ENCODE measurements around the gene POLL. TPM values are rescaled to one million over a fixed set of nuclear protein-coding genes. Genes with fewer than 3 reads are reported as not detected.

The POLL gene
- total RNA-seq, 1 donor from 2014 or later, result 22.8 TPM

- Histone ChIP-seq H3K79me2 (ENCODE audit: low read depth) (no peaks in the 10 kb centered on the region), H3K27ac (no peak overlapping the region), H4K20me1 (ENCODE audit: low read depth) (no peaks in the 10 kb centered on the region), H2AFZ (replicated peaks) (no peak overlapping the region), H3K4me2 (no peak overlapping the region), H3K36me3 (no peaks in the 10 kb centered on the region), H3K9ac (no peak overlapping the region), H3K4me1 (no peaks in the 10 kb centered on the region), H3K4me3 (no peak overlapping the region), H3F3A (ENCODE audit: low read depth) (no peaks in the 10 kb centered on the region), H3K27me3 (no peaks in the 10 kb centered on the region), H3K9me3 (ENCODE audit: low read depth) (no peaks in the 10 kb centered on the region)
- Mint-ChIP-seq H3K27ac (no peak overlapping the region), H3K4me3 (no peak overlapping the region), H3K36me3 (no peaks in the 10 kb centered on the region), H3K9me3 (no peaks in the 10 kb centered on the region), H3K27me3 (ENCODE audit: insufficient read depth, low read depth) (peaks cover 8% of the 10 kb centered on the region), H3K4me1 (no peaks in the 10 kb centered on the region)
- TF ChIP-seq EZH2phosphoT487 (IDR thresholded peaks at IDR 0.05) (no peak), EZH2 (IDR thresholded peaks at IDR 0.05) (no peak), CTCF (IDR thresholded peaks at IDR 0.05) (no peak)
- DNase-seq (ENCODE audit: low spot score), result no peak
Measured at GRCh38 chr10:101558204-101558603, 29.9 kb downstream of the POLL start.

- DNase-seq (ENCODE audit: low spot score), result no peak
- Histone ChIP-seq H4K20me1 (ENCODE audit: low read depth) (no peaks in the 10 kb centered on the region), H3K4me2 (no peak overlapping the region), H3K9ac (no peak overlapping the region), H3K36me3 (no peaks in the 10 kb centered on the region), H3K27me3 (no peaks in the 10 kb centered on the region), H3K4me1 (no peaks in the 10 kb centered on the region), H3K9me3 (ENCODE audit: low read depth) (no peaks in the 10 kb centered on the region), H3K4me3 (no peak overlapping the region), H3F3A (ENCODE audit: low read depth) (no peaks in the 10 kb centered on the region), H2AFZ (replicated peaks) (no peak overlapping the region), H3K79me2 (ENCODE audit: low read depth) (no peaks in the 10 kb centered on the region), H3K27ac (no peak overlapping the region)
- Mint-ChIP-seq H3K36me3 (peaks cover 5% of the 10 kb centered on the region), H3K4me1 (no peaks in the 10 kb centered on the region), H3K4me3 (no peak overlapping the region), H3K9me3 (no peaks in the 10 kb centered on the region), H3K27me3 (ENCODE audit: insufficient read depth, low read depth) (peaks cover 8% of the 10 kb centered on the region), H3K27ac (no peak overlapping the region)
- no peak for TF ChIP-seq EZH2 (IDR thresholded peaks at IDR 0.05)
- TF ChIP-seq EZH2phosphoT487 (IDR thresholded peaks at IDR 0.05), result no peak
- TF ChIP-seq CTCF (IDR thresholded peaks at IDR 0.05), result no peak
Measured at GRCh38 chr10:101557541-101557940, 30.5 kb downstream of the POLL start.

- peaks cover 16% of the 10 kb centered on the region for H3K36me3 Mint-ChIP-seq
- Histone ChIP-seq H3K9me3 (ENCODE audit: low read depth) (no peaks in the 10 kb centered on the region), H3K4me1 (no peaks in the 10 kb centered on the region), H3K4me2 (no peak overlapping the region), H3K36me3 (no peaks in the 10 kb centered on the region), H2AFZ (replicated peaks) (no peak overlapping the region), H3K27me3 (no peaks in the 10 kb centered on the region), H3K79me2 (ENCODE audit: low read depth) (no peaks in the 10 kb centered on the region), H3K4me3 (no peak overlapping the region), H4K20me1 (ENCODE audit: low read depth) (no peaks in the 10 kb centered on the region), H3K27ac (no peak overlapping the region), H3F3A (ENCODE audit: low read depth) (no peaks in the 10 kb centered on the region), H3K9ac (no peak overlapping the region)
- H3K4me1 Mint-ChIP-seq, result peaks cover 2% of the 10 kb centered on the region
- no peak for TF ChIP-seq CTCF (IDR thresholded peaks at IDR 0.05)
- no peak for TF ChIP-seq EZH2 (IDR thresholded peaks at IDR 0.05)
- TF ChIP-seq EZH2phosphoT487 (IDR thresholded peaks at IDR 0.05), result no peak
- DNase-seq (ENCODE audit: low spot score), result no peak
- no peak overlapping the region for H3K27ac Mint-ChIP-seq
- no peaks in the 10 kb centered on the region for H3K9me3 Mint-ChIP-seq
- H3K4me3 Mint-ChIP-seq, result no peak overlapping the region
- no peaks in the 10 kb centered on the region for H3K27me3 Mint-ChIP-seq (ENCODE audit: insufficient read depth, low read depth)
Measured at GRCh38 chr10:101552442-101552841, 35.6 kb downstream of the POLL start.
